Thyroid gland (tissue), 4 donors: ENCODE results near the gene TAS1R2.

ENCODE experiments used
- POLR2A ChIP-seq, 2 donors: fragments of 450-650 bp; IDR thresholded peaks; one replicate each; pipeline ENCODE4 v1.6.1; 2017; ENCODE audit warnings: antibody characterized with exemption in 2 of 2, mild to moderate bottlenecking in 2 of 2, moderate library complexity in 1 of 2
- TF ChIP-seq, protein P1 (sequence below), 6 experiments: fragments of 200-600 bp in 3 of 6; fragments of 450-650 bp in 3 of 6; sonication (generic) in 3 of 6; IDR thresholded peaks; one replicate each; pipeline ENCODE4 v1.5.1; 2016 to 2019; ENCODE audit warnings: antibody characterized with exemption in 6 of 6, mild to moderate bottlenecking in 2 of 6, inconsistent platforms in 1 of 6, moderate library complexity in 1 of 6

DNA sequence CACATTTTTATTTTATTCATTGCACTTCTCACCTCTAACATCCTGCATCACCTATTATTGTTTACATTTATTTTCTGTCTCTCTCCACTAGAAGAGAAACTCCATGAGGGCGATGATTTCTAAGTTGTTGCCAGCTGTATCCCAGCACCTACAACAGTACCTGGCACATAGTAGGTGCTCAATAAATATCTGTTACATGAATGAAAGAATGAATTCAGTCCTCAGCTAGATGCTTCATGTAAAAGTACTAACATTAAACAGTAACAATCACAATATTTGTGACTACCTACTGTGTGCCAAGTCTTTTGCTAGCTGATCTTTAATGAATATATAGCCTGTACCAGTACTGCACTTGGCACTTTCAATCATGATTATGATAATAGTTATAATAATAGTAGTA lies 3.0 kb downstream of the TAS1R2 start:
- TF ChIP-seq, protein P1, sequence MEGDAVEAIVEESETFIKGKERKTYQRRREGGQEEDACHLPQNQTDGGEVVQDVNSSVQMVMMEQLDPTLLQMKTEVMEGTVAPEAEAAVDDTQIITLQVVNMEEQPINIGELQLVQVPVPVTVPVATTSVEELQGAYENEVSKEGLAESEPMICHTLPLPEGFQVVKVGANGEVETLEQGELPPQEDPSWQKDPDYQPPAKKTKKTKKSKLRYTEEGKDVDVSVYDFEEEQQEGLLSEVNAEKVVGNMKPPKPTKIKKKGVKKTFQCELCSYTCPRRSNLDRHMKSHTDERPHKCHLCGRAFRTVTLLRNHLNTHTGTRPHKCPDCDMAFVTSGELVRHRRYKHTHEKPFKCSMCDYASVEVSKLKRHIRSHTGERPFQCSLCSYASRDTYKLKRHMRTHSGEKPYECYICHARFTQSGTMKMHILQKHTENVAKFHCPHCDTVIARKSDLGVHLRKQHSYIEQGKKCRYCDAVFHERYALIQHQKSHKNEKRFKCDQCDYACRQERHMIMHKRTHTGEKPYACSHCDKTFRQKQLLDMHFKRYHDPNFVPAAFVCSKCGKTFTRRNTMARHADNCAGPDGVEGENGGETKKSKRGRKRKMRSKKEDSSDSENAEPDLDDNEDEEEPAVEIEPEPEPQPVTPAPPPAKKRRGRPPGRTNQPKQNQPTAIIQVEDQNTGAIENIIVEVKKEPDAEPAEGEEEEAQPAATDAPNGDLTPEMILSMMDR (IDR thresholded peaks at IDR 0.05): no peak
- no peak for TF ChIP-seq POLR2A (IDR thresholded peaks at IDR 0.05)
